HG03039 (cell line): ENCODE results near the gene PRKAG1.

ENCODE experiments used
- ATAC-seq: cut with Tn5 transposase; IDR thresholded peaks from one replicate; pipeline ENCODE4 v1.9.1; 2021; ENCODE audit warnings: mild to moderate bottlenecking, moderate library complexity; ENCODE audit not compliant: unreplicated experiment

Gene PRKAG1

DNA sequence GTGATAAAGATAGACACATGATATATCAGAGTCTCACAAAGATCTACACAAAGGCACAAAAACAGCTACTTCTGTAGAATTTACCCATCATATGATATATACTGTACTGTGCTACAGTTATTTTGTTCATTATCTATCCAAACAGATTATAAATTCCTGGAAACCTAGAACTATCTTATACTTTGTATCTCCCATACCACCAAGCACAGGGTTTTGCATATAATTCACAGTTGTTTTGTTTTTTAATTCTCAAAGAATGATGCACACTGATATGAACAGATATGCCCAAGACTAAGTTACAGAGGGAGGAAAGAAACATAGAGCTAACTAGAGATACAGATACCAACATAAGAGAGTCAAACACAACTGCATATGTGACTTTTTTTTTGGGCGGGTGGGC lies 3.4 kb downstream of the PRKAG1 start:
- ATAC-seq: no peak

DNA sequence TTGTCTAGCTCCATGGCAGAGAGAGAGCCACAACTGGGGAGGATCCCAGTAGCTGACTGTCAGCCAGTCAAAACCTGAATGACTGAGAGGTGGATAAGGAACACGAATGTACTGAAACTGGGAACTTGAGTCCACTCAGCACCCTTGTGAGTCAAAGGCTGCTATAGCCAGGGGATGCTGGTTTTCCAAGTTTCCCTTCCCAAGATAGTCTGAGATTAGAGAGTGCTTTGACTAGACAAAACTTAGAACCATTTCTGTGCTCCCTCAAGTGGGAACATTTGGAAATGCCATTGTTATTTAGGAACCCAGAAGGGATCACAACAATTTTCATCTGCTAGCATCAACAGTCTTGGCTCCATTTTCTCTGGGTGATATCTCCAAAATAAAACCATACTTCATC lies 4.0 kb downstream of the PRKAG1 start:
- ATAC-seq: no peak

DNA sequence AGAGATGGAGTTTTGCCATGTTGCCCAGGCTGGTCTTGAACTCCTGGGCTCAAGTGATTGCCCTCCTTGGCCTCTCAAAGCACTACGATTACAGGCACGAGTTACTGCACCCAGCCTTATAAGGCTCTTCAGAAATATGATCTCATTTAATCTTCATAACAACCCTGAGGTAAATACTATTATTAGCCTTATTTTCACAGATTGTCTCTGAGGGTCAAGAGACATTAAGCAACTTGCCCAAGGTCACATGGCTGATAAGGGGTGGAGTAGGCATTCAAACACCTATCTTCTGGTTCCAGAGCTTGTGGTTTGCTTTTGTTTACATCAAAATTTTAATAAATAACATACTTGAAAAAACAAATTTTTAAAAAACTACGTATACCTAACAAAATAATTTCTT lies 5.1 kb downstream of the PRKAG1 start:
- ATAC-seq: no peak

DNA sequence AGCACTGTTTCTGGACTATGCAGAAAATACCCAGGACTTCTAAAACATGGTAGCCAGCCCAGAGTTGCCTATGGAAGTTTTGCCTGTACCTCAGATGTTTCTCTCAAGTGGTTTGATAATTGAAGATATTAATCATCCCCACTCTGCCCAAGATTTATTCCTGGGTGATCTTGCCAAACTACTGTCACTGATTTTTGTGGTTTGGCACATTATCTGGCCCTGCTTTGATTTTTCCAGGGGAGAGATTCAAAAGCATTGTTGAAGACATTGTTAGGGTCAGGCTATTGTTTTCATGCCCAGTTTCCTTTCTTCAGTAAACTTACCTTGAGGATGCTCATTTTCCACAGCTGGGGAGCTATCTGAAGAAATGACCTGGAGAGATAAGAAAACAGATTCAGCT lies 5.8 kb downstream of the PRKAG1 start:
- no peak for ATAC-seq

DNA sequence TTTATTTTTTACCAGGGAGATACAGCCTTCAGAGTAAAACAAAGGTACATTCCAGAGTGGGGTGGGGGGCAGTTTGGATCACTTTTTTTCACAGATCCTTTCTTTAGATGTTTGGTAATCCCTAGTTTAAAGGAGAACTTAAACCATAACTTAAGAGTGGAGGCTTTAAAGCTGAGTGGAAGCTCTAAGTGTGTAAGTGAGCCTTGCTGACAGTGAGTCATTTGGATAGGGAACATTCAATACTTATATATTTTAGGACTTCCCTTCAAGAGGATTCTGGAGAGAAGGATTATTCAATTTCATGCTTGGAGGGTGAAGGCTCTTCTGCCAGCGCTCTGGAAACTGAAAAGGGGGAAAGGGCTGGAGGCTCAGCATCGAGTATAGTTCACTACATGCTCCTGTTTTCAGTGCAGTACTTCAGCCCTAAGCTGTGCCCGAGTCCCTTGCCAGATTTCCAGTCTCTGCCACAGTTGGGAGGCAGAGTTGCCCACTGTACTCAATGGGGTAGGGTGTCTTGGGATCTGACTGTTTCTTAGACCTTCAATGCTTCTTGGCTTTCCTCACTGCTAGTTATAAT lies 8.4 kb downstream of the PRKAG1 start:
- ATAC-seq: no peak

GRCh38 chr12:49008943-49009342 lies 9.6 kb downstream of the PRKAG1 start:
- ATAC-seq: no peak

- no peak for ATAC-seq
Observed at GRCh38 chr12:49000346-49000745, 18.2 kb downstream of the PRKAG1 start.

- no peak for ATAC-seq
Observed at GRCh38 chr12:48999371-49000131, 19.0 kb downstream of the PRKAG1 start, which contains the start of gene DDN. TSS of gene DDN (minus strand) at chr12:48999375. CDS start at chr12:48999287, 88 bp downstream.

DNA sequence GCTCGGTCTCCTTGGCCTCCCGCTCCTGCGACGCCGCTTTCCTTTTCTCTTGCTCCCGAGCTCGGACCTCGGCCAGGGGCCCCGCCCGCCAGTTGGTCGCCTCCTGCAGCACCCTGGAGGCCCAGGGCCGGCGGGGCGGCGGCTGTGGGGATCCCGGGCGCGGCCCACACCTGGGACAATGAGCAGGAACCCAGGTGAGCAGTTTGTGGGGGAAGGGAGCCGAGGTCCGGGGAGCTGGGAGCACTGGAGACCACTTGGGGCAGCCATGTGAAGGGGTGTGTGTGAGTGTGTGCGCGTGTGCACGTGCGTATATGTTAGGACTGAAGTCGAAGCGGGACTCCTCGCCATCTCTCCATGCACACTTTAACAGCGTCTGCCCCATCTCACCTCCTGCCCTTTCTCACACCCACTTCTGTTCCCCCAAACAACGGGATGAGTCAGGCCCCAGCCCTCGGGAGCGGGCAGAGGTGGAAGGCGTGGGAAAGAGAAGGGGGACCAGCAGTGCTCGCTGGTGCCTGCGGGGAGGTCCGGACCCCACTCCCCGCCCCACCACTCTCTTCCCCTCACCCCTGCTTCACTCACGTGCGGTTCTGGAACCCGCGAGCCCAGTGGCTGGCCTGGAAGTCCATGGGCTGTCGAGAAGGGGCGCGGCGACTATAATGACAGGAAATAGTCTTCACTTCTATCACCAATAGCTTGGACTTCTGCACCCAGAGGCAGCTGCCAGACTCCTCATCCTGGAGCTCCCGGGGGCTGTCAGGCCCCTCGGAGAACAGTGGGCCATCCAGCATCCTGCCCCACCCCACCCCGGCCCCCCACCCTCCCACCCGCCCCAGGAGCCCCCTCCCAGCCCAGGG lies 19.9 kb downstream of the PRKAG1 start:
- no peak for ATAC-seq

GRCh38 chr12:48997719-48998496 lies 20.7 kb downstream of the PRKAG1 start:
- no peak for ATAC-seq

DNA sequence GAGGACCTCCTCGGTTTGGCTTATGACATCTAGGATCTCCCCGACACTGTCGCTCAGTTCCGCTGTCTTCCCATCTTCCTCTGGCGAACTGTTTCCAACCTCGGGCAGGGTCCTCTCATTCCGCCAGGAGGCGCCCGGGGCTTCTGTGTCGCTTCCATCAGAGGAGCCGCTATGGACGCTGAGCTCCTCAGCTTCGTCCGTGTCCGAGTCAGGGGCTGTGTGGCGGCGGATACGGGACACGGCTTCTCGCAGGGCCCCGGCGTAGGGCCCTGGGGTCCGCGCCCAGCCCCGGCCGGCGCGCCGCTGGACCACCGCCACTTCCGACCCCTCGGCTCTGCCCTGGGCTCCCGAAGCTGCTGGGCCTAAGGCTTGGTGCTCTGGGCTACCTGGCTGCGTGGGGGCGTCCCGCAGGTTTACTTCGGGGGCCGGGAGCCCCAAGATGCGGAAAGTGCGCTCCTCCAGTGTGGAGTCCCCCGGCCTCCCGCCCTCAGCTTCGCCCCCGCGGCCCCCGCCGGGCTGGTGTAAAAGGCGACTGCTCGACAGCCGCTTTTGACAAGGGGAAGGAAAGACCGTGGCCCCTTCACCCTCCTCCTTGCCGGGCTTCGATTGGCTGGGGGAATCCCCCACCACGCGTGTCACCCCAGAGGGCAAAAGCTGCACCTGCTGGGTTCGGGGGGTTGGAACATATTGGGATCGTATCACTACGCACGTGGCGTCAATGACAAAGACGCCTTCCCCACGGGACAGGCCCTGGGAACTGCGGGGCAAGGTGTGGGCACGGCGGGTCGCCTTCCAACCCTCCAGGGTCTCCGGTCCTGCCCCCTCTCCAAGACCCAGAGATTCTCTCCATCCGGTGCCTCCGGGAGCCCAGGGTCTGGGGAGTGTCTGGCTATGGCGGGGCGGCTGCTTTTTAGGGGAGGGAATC lies 21.5 kb downstream of the PRKAG1 start:
- no peak for ATAC-seq

DNA sequence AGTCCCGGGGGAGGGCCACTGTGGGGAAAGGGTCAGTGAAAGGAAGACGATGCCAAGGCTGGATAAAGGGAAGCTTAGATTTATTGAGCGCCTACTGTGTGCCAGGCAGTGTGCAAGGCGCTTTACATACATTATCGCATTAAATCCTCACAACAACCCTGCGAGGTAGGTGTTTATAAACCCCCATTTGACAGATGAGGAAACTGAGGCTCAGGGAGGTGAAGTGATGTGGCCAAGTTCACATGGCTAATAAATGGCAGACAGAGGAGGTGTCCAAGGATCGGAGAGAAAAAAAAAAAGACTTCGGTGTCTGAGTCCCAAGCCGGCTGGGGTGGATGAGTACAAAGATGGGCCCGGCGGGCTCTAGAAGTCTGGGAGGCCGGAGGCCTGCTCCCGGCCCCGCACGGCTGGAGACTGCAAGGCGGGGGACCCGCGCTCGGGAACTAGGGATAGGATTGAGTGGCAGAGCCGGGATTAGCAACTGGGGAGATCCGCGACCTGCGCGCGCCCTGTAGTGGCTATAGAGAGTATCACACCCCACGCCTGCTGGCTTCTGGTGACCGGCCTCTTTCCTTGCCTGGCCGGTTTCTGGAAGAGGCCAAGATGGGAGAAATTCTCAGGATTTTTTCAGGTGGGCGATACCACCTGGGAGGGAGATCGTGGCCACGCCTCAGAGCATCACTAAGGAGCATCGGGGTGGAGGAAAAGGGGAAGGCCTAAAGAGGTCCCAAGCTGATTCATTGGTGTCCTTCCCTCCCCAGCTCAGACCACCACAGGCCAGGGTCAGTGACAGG lies 23.3 kb downstream of the PRKAG1 start:
- ATAC-seq: no peak

- no peak for ATAC-seq
Observed at GRCh38 chr12:48994224-48995085, 24.1 kb downstream of the PRKAG1 start.

- ATAC-seq: no peak
Observed at GRCh38 chr12:48993787-48994186, 24.8 kb downstream of the PRKAG1 start.

DNA sequence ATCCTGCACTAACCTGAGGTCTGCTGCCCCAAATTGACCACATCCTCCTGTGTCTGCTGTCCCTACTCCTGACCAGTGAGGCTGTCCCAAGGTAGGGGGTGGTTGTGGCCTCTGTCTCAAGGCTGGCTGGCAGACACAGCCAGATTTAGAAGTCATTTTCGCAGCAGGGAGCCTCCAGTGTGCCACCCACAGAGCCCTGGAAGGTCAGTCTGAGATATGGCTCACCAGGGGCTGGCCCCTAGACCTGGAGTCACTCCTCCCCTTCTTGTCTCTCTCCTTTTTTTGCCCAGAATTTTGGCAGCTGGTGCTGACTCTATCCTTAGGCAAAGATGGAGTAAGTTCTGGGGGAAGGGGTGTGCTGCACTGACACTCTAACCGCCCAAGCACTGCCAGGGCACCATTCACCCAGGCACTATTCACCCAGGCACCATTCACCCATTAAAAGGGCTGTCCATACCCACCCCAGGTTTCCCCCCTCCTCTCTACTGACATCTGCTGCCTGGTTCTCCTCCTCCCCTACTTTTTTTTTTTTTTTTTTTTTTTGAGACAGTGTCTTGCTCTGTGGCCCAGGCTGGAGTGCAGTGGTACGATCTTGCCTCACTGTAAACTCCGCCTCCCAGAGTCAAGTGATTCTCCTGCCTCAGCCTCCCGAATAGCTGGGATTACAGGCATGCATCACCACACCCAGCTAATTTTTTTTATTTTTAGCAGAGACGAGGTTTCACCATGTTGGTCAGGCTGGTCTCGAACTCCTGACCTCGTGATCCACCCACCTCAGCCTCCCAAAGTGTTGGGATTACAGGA lies 27.1 kb downstream of the PRKAG1 start:
- no peak for ATAC-seq

DNA sequence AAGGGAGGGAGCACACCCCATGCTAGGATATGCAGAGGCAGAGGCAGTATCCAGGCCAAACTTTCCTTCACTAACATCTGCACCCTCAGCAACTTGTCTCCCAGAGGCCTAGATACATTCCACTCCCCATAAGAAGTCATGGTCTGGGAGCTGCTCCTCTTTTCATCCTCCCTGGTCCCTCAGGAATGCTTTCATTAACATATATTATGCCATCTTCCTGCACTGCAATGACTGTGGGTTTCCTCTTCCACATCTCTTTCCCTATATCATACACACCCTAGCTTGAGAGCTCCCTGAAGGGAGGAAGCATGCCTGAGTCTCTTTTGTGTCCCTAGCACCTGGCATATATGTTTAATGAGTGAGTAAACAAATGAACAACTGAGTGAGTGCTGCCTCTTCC lies 28.0 kb downstream of the PRKAG1 start:
- no peak for ATAC-seq

- no peak for ATAC-seq
Observed at GRCh38 chr12:48988030-48988649, 30.4 kb downstream of the PRKAG1 start.
